GM12878 (cell line): ENCODE data around the gene DCAF6. TPM values are rescaled to one million over a fixed set of nuclear protein-coding genes. Genes with fewer than 3 reads are reported as not detected.

Experiments used
- ATAC-seq: fragments of 200-7000 bp; cut with Tn5 transposase; 3 replicates; pipeline ENCODE4 v1.9.1; 2020; ENCODE audit warnings: mild to moderate bottlenecking, moderate library complexity
- BruUV-seq: library from RNA; stranded (reverse); fragments of 400-500 nt; replicated peaks from 2 replicates; lab custom pipeline; 2021; lab: Mats Ljungman, UMichigan
- CTCF ChIA-PET: fragments of 300-600 bp; sonication (Branson Sonifier 250); formaldehyde crosslinking; extraction: SDS; loops from one replicate; lab custom pipeline; 2021; ENCODE audit warnings: inconsistent platforms; lab: Yijun Ruan, JAX
- POLR2A ChIA-PET: fragments of 350-600 bp; formaldehyde crosslinking; extraction: SDS; loops from one replicate; lab custom pipeline; 2021; ENCODE audit warnings: inconsistent platforms; lab: Charles Lee
- RAD21 ChIA-PET: fragments of 300-600 bp; sonication (Branson Sonifier 250); formaldehyde crosslinking; loops from one replicate; lab custom pipeline; 2023; ENCODE audit warnings: antibody characterized with exemption; ENCODE audit not compliant: unreplicated experiment; lab: Charles Lee
- SMC1A ChIA-PET: fragments of 300-600 bp; sonication (Branson Sonifier 250); formaldehyde crosslinking; loops from one replicate; lab custom pipeline; 2023; ENCODE audit not compliant: unreplicated experiment, uncharacterized antibody; lab: Charles Lee
- DNase-seq: peaks from one replicate; pipeline ENCODE4 v3.0.0-alpha.2; 2011; ENCODE audit warnings: low read depth, low spot score
- FAIRE-seq: peaks from 3 replicates; lab custom pipeline; 2011; peaks lifted over from hg19 to GRCh38; lab: Jason Lieb, UNC
- H2AFZ ChIP-seq: 2 replicates; pipeline ENCODE4 v1.6.0; 2011; ENCODE audit warnings: low read depth, low read length, control low read depth; ENCODE audit not compliant: control insufficient read depth
- H3K27ac ChIP-seq: 2 replicates; pipeline ENCODE4 v1.5.1; 2011; ENCODE audit warnings: control low read depth; ENCODE audit not compliant: control insufficient read depth, insufficient read depth
- H3K27me3 ChIP-seq, 2 experiments: replicated peaks in 1 of 2; 2 replicates each; pipeline versions ENCODE4 v1.6.0 to v1.6.1; 2011; ENCODE audit warnings: low read length in 1 of 2; ENCODE audit not compliant: control insufficient read depth in 2 of 2, insufficient read depth in 2 of 2
- H3K36me3 ChIP-seq, 2 experiments: 2 replicates each; pipeline ENCODE4 v1.5.1; 2011; ENCODE audit warnings: low read length in 1 of 2; ENCODE audit not compliant: control insufficient read depth in 2 of 2, insufficient read depth in 2 of 2
- H3K4me1 ChIP-seq: 2 replicates; pipeline ENCODE4 v1.6.1; 2011; ENCODE audit warnings: mild to moderate bottlenecking, low read length, moderate library complexity, mixed read lengths; ENCODE audit not compliant: control insufficient read depth, insufficient read depth
- H3K4me2 ChIP-seq: 2 replicates; pipeline ENCODE4 v1.6.0; 2011; ENCODE audit warnings: control low read depth; ENCODE audit not compliant: control insufficient read depth, insufficient read depth
- H3K4me3 ChIP-seq: fragments of 200-600 bp; sonication (generic); 2 replicates; pipeline ENCODE4 v1.5.1; 2016
- H3K79me2 ChIP-seq: 2 replicates; pipeline ENCODE4 v1.6.0; 2011; ENCODE audit warnings: low read length; ENCODE audit not compliant: control insufficient read depth, insufficient read depth
- H3K9ac ChIP-seq: 2 replicates; pipeline ENCODE4 v1.8.0; 2011; ENCODE audit warnings: low read length, control low read depth, mixed read lengths; ENCODE audit not compliant: control insufficient read depth, insufficient read depth
- H3K9me3 ChIP-seq: replicated peaks from 3 replicates; pipeline ENCODE4 v1.5.1; 2011; ENCODE audit warnings: mild to moderate bottlenecking, low read length; ENCODE audit not compliant: control insufficient read depth, insufficient read depth
- H4K20me1 ChIP-seq: 2 replicates; pipeline ENCODE4 v1.6.0; 2011; ENCODE audit not compliant: control insufficient read depth, insufficient read depth
- ATF3 ChIP-seq: IDR thresholded peaks from 2 replicates; pipeline ENCODE4 v1.6.1; 2011; ENCODE audit warnings: low read depth, mild to moderate bottlenecking, low read length, moderate library complexity, borderline replicate concordance; ENCODE audit errors: extremely low read depth
- BCL3 ChIP-seq: IDR thresholded peaks from 2 replicates; pipeline ENCODE4 v1.6.1; 2011; ENCODE audit warnings: borderline replicate concordance, low read depth, mild to moderate bottlenecking, moderate library complexity, low read length; ENCODE audit not compliant: insufficient read depth, poor library complexity, severe bottlenecking
- BHLHE40 ChIP-seq, 2 experiments: fragments of 450-650 bp in 1 of 2; IDR thresholded peaks; 2 replicates each; pipeline ENCODE4 v1.6.1; 2011 to 2017; ENCODE audit warnings: low read depth in 2 of 2, borderline replicate concordance in 1 of 2, improper control_type of control experiment in 1 of 2, low read length in 1 of 2, mild to moderate bottlenecking in 1 of 2
- HDGF ChIP-seq: fragments of 450-650 bp; IDR thresholded peaks from 2 replicates; pipeline ENCODE4 v1.6.1; 2016; ENCODE audit warnings: antibody characterized with exemption
- IRF5 ChIP-seq: fragments of 450-650 bp; IDR thresholded peaks from 2 replicates; pipeline ENCODE4 v1.6.1; 2017; ENCODE audit warnings: borderline replicate concordance
- JUNB ChIP-seq: IDR thresholded peaks from 2 replicates; pipeline ENCODE4 v1.6.1; 2016; ENCODE audit warnings: antibody characterized with exemption, mild to moderate bottlenecking
- PAX5 ChIP-seq: IDR thresholded peaks from 2 replicates; pipeline ENCODE4 v1.6.1; 2011; ENCODE audit warnings: low read depth, low read length, borderline replicate concordance
- POLR2AphosphoS2 ChIP-seq: IDR thresholded peaks from 2 replicates; pipeline ENCODE4 v1.6.1; 2011; ENCODE audit warnings: low read depth, mild to moderate bottlenecking, low read length, improper control_type of control experiment, moderate library complexity
- POU2F2 ChIP-seq: IDR thresholded peaks from 3 replicates; pipeline ENCODE4 v1.6.1; 2011; ENCODE audit warnings: low read depth, mild to moderate bottlenecking, low read length, borderline replicate concordance
- RELB ChIP-seq: fragments of 450-650 bp; IDR thresholded peaks from 2 replicates; pipeline ENCODE4 v1.6.1; 2017; ENCODE audit warnings: low read depth, mild to moderate bottlenecking, moderate library complexity
- SKIL ChIP-seq: fragments of 450-650 bp; IDR thresholded peaks from 2 replicates; pipeline ENCODE4 v1.6.1; 2017; ENCODE audit warnings: mild to moderate bottlenecking, low read depth, inconsistent platforms; ENCODE audit not compliant: poor library complexity, severe bottlenecking
- YBX1 ChIP-seq: fragments of 450-650 bp; IDR thresholded peaks from 2 replicates; pipeline ENCODE4 v1.6.1; 2016; ENCODE audit warnings: antibody characterized with exemption
- ZNF384 ChIP-seq: IDR thresholded peaks from 2 replicates; pipeline ENCODE4 v1.6.1; 2012; ENCODE audit warnings: low read depth, mild to moderate bottlenecking, low read length, improper control_type of control experiment, borderline replicate concordance
- in situ Hi-C: fragments of 300-500 bp; cut with MboI; formaldehyde crosslinking; loops from 9 replicates; pipeline ENCODE4 v1.14.3; 2018; ENCODE audit warnings: mixed read lengths
- intact Hi-C: fragments of 100-400 bp; cut with micrococcal nuclease; formaldehyde crosslinking; loops from one replicate; pipeline ENCODE4 v1.14.2; 2022; ENCODE audit not compliant: unreplicated experiment
- polyA plus RNA-seq, 11 experiments: library from polyadenylated mRNA; depleted of rRNA in 4 of 11; unstranded in 6 of 11; stranded (reverse) in 5 of 11; fragments of >200 nt; fragmentation: Nextera tagmentation in 4 of 11; fragmentation: Illumina TruSeq in 1 of 11; extraction: Ambion mirVana in 4 of 11; extraction: Trizol in 1 of 11; gene quantifications; 1 replicate in 1 of 11; 2 replicates in 10 of 11; pipeline versions ENCODE4 v1.2.1 to v1.2.3, GENCODE V29; 2011 to 2016; ENCODE audit warnings: inconsistent platforms in 2 of 11, missing spikeins in 2 of 11, low read depth in 1 of 11
- total RNA-seq, 4 experiments: library from RNA; depleted of rRNA in 3 of 4; stranded (reverse); fragments of >200 nt in 3 of 4; fragmentation: Illumina TruSeq in 1 of 4; extraction: Trizol in 1 of 4; gene quantifications; 2 replicates each; pipeline versions ENCODE4 v1.2.1 to v1.2.3, GENCODE V29; 2013 to 2021

The DCAF6 gene
- total and polyA plus RNA-seq, 10 of the 15 experiments (the other 5 are each of a cell fraction or from before 2014, with no cell fraction given): 11.4 to 62.7 (median 33.0) TPM

GRCh38 chr1:167905671-167906070 is 30.8 kb upstream of the DCAF6 start:
- RAD21 ChIA-PET: no interaction called here
- DNase-seq: no peak
- no TSS peak for BruUV-seq
- SMC1A ChIA-PET: interaction anchor here (0.9 to 1.1 kb wide), 2 partner anchors 9 to 33 kb away, joined by 3 read pairs; no protein-coding TSS in a partner anchor
- H3K4me3 ChIP-seq: no peak overlapping the region
- H3K27ac ChIP-seq: no peak overlapping the region
- no peak overlapping the region for H3K9ac ChIP-seq
- POLR2A ChIA-PET: no interaction called here
- H2AFZ ChIP-seq: no peak overlapping the region
- no peak overlapping the region for H3K4me2 ChIP-seq
- H4K20me1 ChIP-seq: no peaks in the 10 kb centered on the region
- CTCF ChIA-PET: interaction anchor here (0.6 to 1.2 kb wide), 2 partner anchors 13 to 176 kb away, joined by 3 to 6 read pairs; no protein-coding TSS in a partner anchor
- TF ChIP-seq ZNF384 (no peak), BCL3 (no peak), JUNB (no peak), IRF5 (no peak), BHLHE40 (IDR thresholded peaks at IDR 0.05; ENCODE audit: borderline replicate concordance in 1 of 2, low read depth in 2 of 2, low read length in 1 of 2) (no peak), RELB (no peak), POLR2AphosphoS2 (no peak), SKIL (no peak), PAX5 (no peak), POU2F2 (no peak), HDGF (no peak), ATF3 (no peak), YBX1 (no peak)
- TF ChIP-seq, all 136 proteins: peak for 0
- H3K27me3 ChIP-seq: no peaks in the 10 kb centered on the region
- intact Hi-C loops: no loop called here
- ATAC-seq: no peak
- no peaks in the 10 kb centered on the region for H3K79me2 ChIP-seq
- H3K36me3 ChIP-seq: no peaks in the 10 kb centered on the region
- no peak for FAIRE-seq
- H3K4me1 ChIP-seq: no peaks in the 10 kb centered on the region
- in situ Hi-C loops: no loop called here
- peaks cover 12% of the 10 kb centered on the region for H3K9me3 ChIP-seq
